ENCODE measurements around the gene TNFAIP8. TPM values are rescaled to one million over a fixed set of nuclear protein-coding genes. Genes with fewer than 3 reads are reported as not detected.

Gene TNFAIP8
- total and polyA plus RNA-seq, 10 of the 15 experiments (the other 5 are each of a cell fraction or from before 2014, with no cell fraction given), result 124 to 324 (median 177) TPM

- peak overlapping the region; percentile 78 for H3K4me3 ChIP-seq
- peak overlapping the region; percentile 100 for H3K27ac ChIP-seq (ENCODE audit: control insufficient read depth, insufficient read depth)
- ChIA-PET RAD21 (ENCODE audit: unreplicated experiment) (interaction anchor here (0.7 to 18.7 kb wide), 17 partner anchors 8 to 354 kb away, joined by 3 to 501 read pairs (median 6); partner anchors contain the start of genes DMXL1, DTWD2 and TNFAIP8), SMC1A (ENCODE audit: uncharacterized antibody, unreplicated experiment) (interaction anchor here (1.0 to 34.8 kb wide), 11 partner anchors 7 to 321 kb away, joined by 3 to 1117 read pairs (median 18); partner anchors contain the start of gene TNFAIP8), POLR2A (interaction anchor here (0.5 to 20.9 kb wide), 18 partner anchors 7 to 271 kb away, joined by 3 to 657 read pairs (median 5); partner anchors contain the start of genes DMXL1 and TNFAIP8), CTCF (interaction anchor here (0.7 to 20.3 kb wide), 10 partner anchors 9 to 320 kb away, joined by 3 to 261 read pairs (median 16); partner anchors contain the start of gene TNFAIP8)
- TSS peak; percentile 65 for BruUV-seq (replicated peaks)
- H4K20me1 ChIP-seq (ENCODE audit: control insufficient read depth, insufficient read depth), result peaks cover 3% of the 10 kb centered on the region
- FAIRE-seq, result peak; percentile 80
- H3K36me3 ChIP-seq (ENCODE audit: control insufficient read depth in 2 of 2, insufficient read depth in 2 of 2, low read length in 1 of 2), result peaks cover 0 to 4% of the 10 kb centered on the region in 2 experiments; a peak in 1 of 4 replicates
- ATAC-seq, result peak; percentile 57
- peak; percentile 65 for DNase-seq (ENCODE audit: low read depth, low spot score)
- no peaks in the 10 kb centered on the region for H3K9me3 ChIP-seq (replicated peaks; ENCODE audit: control insufficient read depth, insufficient read depth, low read length)
- in situ Hi-C loops (cut with MboI) (no loop called here), intact Hi-C loops (cut with micrococcal nuclease; ENCODE audit: unreplicated experiment) (loop anchor here (2.0 kb wide), 3 partner anchors 27 to 353 kb away; partner anchors contain the start of gene DTWD2)
- no peak overlapping the region for H2AFZ ChIP-seq (ENCODE audit: control insufficient read depth, low read depth, low read length)
- H3K9ac ChIP-seq (ENCODE audit: control insufficient read depth, insufficient read depth, low read length), result peak overlapping the region; percentile 90
- peak overlapping the region; percentile 99 for H3K4me2 ChIP-seq (ENCODE audit: control insufficient read depth, insufficient read depth)
- peaks cover 73% of the 10 kb centered on the region for H3K4me1 ChIP-seq (ENCODE audit: control insufficient read depth, insufficient read depth, low read length)
- H3K79me2 ChIP-seq (ENCODE audit: control insufficient read depth, insufficient read depth, low read length), result peaks cover 99% of the 10 kb centered on the region
- H3K27me3 ChIP-seq (replicated peaks in 1 of 2; ENCODE audit: control insufficient read depth in 2 of 2, insufficient read depth in 2 of 2, low read length in 1 of 2), result no peaks in the 10 kb centered on the region
- WGBS (ENCODE audit: insufficient coverage, insufficient replicate concordance, low lambda C conversion rate, missing lambda C conversion rate), result 1% methylated on average over 6 of the region's 6 CpGs
- TF ChIP-seq SKIL (IDR thresholded peaks at IDR 0.05; ENCODE audit: low read depth, poor library complexity, severe bottlenecking) (peak; percentile 89), NBN (IDR thresholded peaks at IDR 0.05) (peak; percentile 73), ZNF24 (IDR thresholded peaks at IDR 0.05) (peak; percentile 80), ATF7 (IDR thresholded peaks at IDR 0.05; ENCODE audit: low read depth) (peak; percentile 74), EP300 (IDR thresholded peaks at IDR 0.05; ENCODE audit: borderline replicate concordance in 1 of 2, control insufficient read depth in 1 of 2, low read depth in 2 of 2, low read length in 2 of 2) (peak; percentile 76 to 88; a peak in 3 of 4 replicates), ZNF384 (IDR thresholded peaks at IDR 0.05; ENCODE audit: borderline replicate concordance, low read depth, low read length) (peak; percentile 60; the same call in 1 of the 2 replicates), NR2F1 (conservative IDR thresholded peaks at IDR 0.05) (0 out of 2 replicates have a peak, but pooled peaks have one; percentile 20), MYB (IDR thresholded peaks at IDR 0.05; ENCODE audit: borderline replicate concordance, low read depth, low read length) (no peak; the same call in 1 of the 2 replicates), TAF1 (IDR thresholded peaks at IDR 0.05; ENCODE audit: borderline replicate concordance, low read depth, low read length) (peak; percentile 87), IRF4 (IDR thresholded peaks at IDR 0.05; ENCODE audit: low read depth, low read length) (peak; percentile 93), HDGF (IDR thresholded peaks at IDR 0.05) (peak; percentile 59; the same call in 1 of the 2 replicates)
- TF ChIP-seq, protein P1, sequence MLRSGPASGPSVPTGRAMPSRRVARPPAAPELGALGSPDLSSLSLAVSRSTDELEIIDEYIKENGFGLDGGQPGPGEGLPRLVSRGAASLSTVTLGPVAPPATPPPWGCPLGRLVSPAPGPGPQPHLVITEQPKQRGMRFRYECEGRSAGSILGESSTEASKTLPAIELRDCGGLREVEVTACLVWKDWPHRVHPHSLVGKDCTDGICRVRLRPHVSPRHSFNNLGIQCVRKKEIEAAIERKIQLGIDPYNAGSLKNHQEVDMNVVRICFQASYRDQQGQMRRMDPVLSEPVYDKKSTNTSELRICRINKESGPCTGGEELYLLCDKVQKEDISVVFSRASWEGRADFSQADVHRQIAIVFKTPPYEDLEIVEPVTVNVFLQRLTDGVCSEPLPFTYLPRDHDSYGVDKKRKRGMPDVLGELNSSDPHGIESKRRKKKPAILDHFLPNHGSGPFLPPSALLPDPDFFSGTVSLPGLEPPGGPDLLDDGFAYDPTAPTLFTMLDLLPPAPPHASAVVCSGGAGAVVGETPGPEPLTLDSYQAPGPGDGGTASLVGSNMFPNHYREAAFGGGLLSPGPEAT (IDR thresholded peaks at IDR 0.05; ENCODE audit: low read depth), result peak; percentile 74
- TF ChIP-seq, protein P2, sequence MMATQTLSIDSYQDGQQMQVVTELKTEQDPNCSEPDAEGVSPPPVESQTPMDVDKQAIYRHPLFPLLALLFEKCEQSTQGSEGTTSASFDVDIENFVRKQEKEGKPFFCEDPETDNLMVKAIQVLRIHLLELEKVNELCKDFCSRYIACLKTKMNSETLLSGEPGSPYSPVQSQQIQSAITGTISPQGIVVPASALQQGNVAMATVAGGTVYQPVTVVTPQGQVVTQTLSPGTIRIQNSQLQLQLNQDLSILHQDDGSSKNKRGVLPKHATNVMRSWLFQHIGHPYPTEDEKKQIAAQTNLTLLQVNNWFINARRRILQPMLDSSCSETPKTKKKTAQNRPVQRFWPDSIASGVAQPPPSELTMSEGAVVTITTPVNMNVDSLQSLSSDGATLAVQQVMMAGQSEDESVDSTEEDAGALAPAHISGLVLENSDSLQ (IDR thresholded peaks at IDR 0.05), result 0 out of 2 replicates have a peak, but pooled peaks have one; percentile 14
These were observed 14.1 kb upstream of the TNFAIP8 start for GRCh38 chr5:119341452-119342349.

All from GM12878 (cell line).